Upper lobe of left lung (tissue), 4 donors: Measurements from ENCODE around the gene ZNF433.
"Not testable (repeated sequence)": the region's sequence is repeated elsewhere in the genome, so short reads cannot be mapped to it uniquely, and the experiment has no call there.

Experiments used
- CTCF ChIP-seq, 6 experiments: fragments of 450-650 bp in 4 of 6; fragments of 200-600 bp in 2 of 6; sonication (generic) in 2 of 6; IDR thresholded peaks; one replicate each; pipeline ENCODE4 v1.5.1; 2016 to 2019; ENCODE audit warnings: antibody characterized with exemption in 6 of 6
- POLR2A ChIP-seq, 4 donors: fragments of 450-650 bp; IDR thresholded peaks; one replicate each; pipeline ENCODE4 v1.5.1; 2016 to 2017; ENCODE audit warnings: antibody characterized with exemption in 4 of 4, mild to moderate bottlenecking in 2 of 4

GRCh38 chr19:12083336-12083735, 47.9 kb upstream of the ZNF433 start:
- not testable (repeated sequence) for TF ChIP-seq CTCF, POLR2A (IDR thresholded peaks at IDR 0.05)
